Muscle of back (tissue), 11 donors: ENCODE data around the gene GOLPH3. TPM values are rescaled to one million over a fixed set of nuclear protein-coding genes. Genes with fewer than 3 reads are reported as not detected.

Experiments
- DNase-seq, 3 donors: peaks; one replicate each; pipeline versions ENCODE4 v3.0.0 to v3.0.0-alpha.2; 2013
- polyA plus RNA-seq, 10 donors: library from polyadenylated mRNA; unstranded; fragments of 120-200 nt; gene quantifications; one replicate each; pipeline ENCODE4 v1.2.1, GENCODE V29; 2013; ENCODE audit not compliant: insufficient read length in 10 of 10

The GOLPH3 gene
- polyA plus RNA-seq, 10 donors = 49.2 to 72.3 (median 59.1) TPM

- DNase-seq = no peak
Observed at GRCh38 chr5:32172923-32173266, 1.2 kb downstream of the GOLPH3 start.

GRCh38 chr5:32172186-32172911 lies 1.8 kb downstream of the GOLPH3 start:
- DNase-seq = peak in 1 of 3 donors; percentile 55

DNA sequence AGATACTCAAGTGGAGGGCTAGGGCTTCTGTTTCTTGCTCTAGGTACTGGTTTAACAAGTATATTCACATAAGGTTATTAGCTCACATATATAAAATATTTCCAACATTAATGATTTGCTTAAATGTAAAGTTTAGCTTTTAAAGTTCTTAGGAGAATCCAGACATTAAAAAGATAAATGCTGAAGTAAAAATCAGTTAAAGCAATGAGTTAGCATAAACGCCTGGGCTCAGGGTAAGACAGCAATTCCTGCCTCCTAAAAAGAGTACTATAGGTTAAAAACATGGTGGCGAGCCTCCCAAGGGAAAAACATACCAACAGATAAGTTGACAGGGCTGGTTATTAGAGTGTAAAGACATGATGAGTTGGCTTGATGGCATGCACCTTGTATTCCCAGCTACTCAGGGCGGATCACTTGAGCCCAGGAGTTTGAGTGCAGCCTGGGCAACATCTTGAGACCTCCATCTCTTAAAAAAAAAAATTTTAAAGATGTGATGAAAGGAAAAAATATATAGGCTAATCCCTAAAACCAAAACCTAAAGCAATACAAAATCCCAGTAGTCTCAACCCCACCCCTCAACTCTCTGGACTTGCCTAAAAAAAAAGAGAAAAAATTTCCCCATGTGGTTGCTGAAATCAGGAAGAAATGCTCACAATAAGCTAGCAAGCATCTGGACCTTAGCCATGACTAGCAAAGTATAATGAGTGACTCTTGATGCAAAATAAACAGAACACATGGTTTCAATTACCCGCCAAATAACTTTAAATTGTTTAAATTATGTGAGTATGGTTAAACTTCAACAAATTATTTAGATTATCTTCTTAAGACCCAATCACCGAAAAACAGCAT lies 3.6 kb downstream of the GOLPH3 start:
- peak; percentile 54 to 86 (median 74) for DNase-seq

GRCh38 chr5:32168460-32169033 lies 5.6 kb downstream of the GOLPH3 start:
- DNase-seq = peak in 1 of 3 donors; percentile 40

- DNase-seq = no peak
Observed at GRCh38 chr5:32165597-32165996, 8.5 kb downstream of the GOLPH3 start.

DNA sequence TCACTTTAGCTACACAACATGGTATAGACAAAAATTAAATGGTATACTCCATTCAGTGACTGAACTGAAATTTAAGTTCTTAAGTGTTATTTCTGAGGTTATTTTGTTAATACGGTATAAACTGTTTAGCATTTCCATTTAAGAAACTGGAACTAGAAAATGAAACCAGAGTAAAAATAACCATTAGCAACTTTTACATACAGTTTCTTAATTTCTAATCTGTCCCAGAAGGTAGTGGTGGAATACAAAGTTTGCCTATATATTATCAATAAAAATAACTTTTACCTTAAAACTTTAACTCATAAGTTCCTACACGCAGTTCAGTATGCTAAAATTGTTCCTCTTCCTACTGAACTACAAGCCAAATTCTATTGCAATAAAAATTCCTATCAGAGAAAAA lies 10.3 kb downstream of the GOLPH3 start:
- no peak for DNase-seq

- DNase-seq = no peak
Observed at GRCh38 chr5:32163053-32163452, 11.1 kb downstream of the GOLPH3 start.

DNA sequence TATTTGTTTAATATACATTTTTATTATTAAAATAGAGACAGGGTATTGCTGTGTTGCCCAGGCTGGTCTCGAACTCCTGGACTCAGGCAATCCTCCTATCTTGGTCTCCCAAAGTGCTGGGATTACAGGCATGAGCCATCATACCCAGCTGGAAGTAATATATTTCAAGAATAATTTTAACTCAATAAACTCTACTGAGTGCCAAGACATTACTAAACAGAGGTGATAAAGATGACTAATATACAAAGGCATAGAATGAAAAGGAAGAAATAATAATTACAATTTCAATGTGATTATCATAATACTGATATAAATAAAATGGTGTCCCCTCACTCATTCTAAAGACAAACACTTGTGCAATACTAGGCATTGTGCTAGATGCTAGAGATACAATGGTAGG lies 13.9 kb downstream of the GOLPH3 start:
- DNase-seq = no peak

- DNase-seq = no peak
Observed at GRCh38 chr5:32159328-32160072, 14.6 kb downstream of the GOLPH3 start.

DNA sequence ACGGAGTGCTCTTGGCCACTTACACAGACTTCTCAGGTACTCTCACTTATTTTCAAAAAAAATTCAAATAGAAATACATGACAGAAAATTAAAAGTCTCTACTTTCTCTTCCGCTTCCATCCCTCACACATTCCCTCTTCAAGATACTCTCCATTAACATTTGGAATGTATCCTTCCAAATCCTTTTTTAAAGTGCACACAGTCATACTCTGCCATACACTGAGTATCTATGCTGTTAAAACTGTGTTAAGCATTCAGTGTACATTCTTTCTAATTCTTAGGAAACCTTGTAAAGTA lies 15.5 kb downstream of the GOLPH3 start:
- DNase-seq = no peak

- no peak for DNase-seq
Observed at GRCh38 chr5:32157078-32157477, 17.0 kb downstream of the GOLPH3 start.

DNA sequence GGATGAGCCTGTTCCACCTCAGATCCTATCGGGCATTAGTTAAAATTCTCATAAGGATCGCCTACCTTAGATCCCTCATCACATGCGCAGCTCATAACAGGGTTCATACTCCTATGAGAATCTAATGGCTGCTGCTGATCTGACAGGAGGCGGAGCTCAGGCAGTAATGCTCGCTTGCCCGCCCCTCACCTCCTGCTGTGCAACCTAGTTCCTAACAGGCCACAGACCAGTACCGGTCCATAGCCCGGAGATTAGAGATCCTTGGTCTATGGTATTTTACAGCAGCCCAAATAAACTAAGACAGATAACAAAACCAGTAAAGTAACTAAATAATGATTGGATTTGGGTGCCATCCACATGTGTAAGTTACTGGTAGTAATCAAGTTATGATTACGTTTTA lies 17.5 kb downstream of the GOLPH3 start:
- DNase-seq = no peak

DNA sequence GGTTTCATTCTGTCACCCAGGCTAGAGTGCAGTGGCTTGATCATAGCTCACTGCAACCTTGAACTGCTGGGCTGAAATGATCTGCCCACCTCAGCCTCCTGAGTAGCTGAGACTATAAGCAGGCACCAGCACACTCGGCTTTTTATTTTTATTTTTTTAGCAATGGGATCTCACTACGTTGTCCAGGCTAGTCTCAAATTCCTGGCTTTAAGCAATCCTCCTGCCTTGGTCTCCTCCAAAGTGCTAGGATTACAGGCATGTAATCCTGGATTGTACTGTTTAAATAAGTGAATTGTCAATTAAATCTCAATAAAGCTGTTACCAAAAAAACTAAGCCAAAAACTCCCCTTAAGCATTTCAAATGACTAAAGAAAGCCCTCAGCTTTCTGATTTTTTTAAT lies 18.9 kb downstream of the GOLPH3 start:
- no peak for DNase-seq

DNA sequence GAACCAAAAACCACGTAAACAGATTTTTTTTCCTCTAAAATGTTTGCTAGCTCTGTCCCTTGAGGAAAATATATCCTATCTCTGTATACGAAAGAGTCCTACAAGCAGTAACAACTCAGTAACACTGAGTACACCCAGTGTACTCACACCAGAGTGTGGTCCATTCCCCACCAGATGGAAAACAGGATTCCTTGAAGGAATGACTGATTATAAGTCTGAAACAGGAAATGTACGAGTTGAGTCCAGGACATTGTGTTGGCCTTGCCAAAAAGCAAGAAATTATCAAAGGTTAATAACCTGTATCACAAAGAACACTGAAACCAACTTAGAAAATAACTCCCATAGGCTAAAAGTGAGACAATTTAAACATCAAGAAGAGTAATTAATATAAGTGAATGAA lies 20.4 kb downstream of the GOLPH3 start:
- no peak for DNase-seq

DNA sequence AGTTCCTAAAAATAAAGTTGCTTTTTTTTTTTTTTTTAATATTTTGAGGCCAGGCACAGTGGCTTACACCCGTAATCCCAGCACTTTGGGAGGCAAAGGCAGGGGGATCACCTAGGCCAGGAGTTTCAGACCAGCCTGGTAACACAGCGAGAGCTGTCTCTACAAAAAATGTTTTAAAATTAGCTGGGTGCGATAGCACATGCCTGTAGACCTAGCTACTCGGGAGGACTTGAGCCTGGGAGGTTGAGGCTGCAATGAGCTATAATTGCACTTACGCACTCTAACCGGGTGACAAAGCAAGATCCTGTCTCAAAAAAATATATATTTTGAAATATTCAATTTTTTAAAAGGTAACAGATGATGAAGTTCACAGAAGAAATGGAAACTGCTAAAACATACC lies 22.9 kb downstream of the GOLPH3 start:
- DNase-seq = no peak

DNA sequence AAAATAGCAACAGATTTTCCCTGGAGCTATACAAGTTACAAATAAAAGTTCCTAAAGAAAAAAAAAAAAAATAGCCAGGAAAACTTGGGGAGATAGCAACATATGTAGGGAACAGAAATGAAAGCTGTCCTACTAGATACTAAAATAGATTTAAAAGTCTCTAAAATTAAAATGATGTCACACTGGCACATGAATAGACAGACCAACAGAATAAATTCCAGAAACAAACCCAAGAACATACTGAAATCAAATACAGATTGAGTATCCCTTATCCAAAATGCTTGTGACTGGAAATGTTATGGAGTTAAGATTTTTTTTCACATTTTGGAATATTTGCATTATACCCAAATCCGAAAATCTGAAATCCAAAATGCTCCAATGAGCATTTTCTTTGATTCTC lies 23.8 kb downstream of the GOLPH3 start:
- no peak for DNase-seq

- no peak for DNase-seq
Observed at GRCh38 chr5:32147959-32148358, 26.2 kb downstream of the GOLPH3 start.

DNA sequence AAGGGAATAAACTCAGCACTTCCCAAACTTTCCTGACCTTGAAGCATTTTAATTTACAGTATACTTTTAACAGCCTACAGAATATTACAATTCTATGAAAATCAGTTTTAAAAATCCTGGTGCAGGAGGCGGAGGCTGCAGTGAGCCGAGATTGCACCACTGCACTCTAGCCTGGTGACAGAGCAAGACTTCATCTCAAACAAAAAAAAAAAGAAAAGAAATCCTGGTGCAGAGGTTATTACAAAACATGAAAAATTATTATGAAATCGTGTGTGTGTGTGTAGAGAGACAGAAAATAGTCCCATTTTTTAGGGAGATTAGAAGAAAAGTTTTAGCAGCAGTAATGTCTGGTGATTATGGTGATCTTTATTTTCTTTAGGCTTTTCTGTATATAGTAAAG lies 26.9 kb downstream of the GOLPH3 start:
- DNase-seq = no peak

- no peak for DNase-seq
Observed at GRCh38 chr5:32145378-32145777, 28.7 kb downstream of the GOLPH3 start.

DNA sequence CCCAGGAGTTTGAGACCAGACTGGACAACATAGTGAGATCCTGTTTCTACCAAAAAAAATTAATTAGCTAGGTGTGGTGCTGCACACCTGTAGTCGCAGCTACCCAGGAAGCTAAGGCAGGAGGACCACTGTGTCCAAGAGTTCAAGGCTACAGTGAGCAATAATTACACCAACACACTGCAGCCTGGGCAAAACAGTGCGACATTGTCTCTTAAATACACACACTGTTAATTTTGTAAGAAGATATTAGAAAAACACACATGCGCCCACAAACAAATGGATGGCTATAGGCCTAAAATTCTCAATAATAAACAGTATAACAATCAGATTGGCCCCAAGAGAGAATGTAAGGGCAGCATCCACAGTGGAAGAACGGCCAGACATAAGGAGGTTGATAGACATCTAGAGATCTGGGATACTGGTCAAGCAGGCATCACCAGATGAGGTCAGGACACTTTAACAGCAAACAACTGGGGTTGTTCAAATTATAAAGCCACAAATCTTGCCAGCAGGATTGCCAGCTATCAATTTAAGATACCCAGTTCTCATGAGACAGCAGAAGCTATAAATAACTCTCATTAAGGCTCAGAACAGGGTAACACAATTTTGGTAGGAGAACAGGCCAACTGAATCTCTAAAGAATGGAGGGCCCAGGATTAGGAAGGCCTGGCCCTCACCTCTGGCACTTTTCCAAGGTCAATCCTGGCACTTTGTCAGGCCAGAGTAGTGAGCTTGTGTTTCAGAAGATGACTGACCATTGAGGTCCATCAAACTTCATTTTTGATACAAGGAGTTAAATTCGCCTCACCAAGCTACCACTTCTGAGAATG lies 29.5 kb downstream of the GOLPH3 start:
- DNase-seq = no peak

DNA sequence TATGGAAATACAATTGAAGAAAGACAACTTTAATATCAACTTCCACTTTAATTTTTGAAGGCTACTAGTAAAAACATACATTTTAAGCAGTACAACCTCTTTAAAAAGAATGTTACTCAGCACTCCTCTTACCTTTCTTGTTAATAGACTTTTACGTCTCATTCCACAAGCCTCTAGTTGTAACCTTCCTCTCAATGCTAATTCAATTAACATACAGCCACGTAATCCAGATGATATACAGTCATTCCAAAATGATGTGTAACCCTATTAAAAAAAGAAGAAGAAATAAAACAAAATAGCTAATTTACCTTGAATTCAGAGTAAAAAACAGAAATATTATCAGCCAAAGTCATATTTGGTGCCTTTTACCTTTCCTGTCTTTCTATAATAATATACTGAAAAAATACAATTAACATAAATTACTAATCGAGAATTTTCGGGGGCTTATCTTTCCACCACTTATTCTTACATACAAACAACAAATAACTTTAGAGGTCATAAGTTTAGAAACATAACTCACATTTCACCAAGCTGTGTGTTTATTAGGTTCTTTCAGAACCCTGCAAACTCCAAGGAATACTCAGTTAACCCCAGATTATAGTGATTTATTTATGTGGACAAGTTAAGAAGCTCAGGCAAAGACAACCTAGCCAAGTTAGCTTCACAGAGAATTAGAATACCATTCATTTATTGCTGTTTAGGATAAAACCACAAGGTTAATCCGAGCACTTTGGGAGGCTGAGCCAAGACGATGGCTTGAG lies 30.3 kb downstream of the GOLPH3 start:
- no peak for DNase-seq
